WTC11 (cell line): ENCODE measurements around the gene RETN.

Source experiments
- KAT7 ChIP-seq: sonication (generic); formaldehyde crosslinking; IDR thresholded peaks from 2 replicates; pipeline ENCODE4 v1.8.1; 2023; ENCODE audit warnings: missing genetic modification reagents, mild to moderate bottlenecking, borderline replicate concordance
- RELA ChIP-seq: sonication (generic); formaldehyde crosslinking; IDR thresholded peaks from 2 replicates; pipeline ENCODE4 v1.8.1; 2022; ENCODE audit warnings: missing genetic modification reagents, mild to moderate bottlenecking, borderline replicate concordance
- ZMAT4 ChIP-seq: fragments of 250-450 bp; sonication (Bioruptor Pico); IDR thresholded peaks from 2 replicates; pipeline ENCODE4 v1.9.0; 2021; ENCODE audit warnings: mild to moderate bottlenecking
- TF ChIP-seq, protein P1 (sequence below): fragments of 200-600 bp; IDR thresholded peaks from 2 replicates; pipeline ENCODE4 v1.8.0; 2022; ENCODE audit warnings: antibody characterized with exemption

- TF ChIP-seq ZMAT4 (CRISPR knock-in tag) (no peak), KAT7 (no peak), RELA (CRISPR knock-in tag) (no peak)
- TF ChIP-seq, protein P1, sequence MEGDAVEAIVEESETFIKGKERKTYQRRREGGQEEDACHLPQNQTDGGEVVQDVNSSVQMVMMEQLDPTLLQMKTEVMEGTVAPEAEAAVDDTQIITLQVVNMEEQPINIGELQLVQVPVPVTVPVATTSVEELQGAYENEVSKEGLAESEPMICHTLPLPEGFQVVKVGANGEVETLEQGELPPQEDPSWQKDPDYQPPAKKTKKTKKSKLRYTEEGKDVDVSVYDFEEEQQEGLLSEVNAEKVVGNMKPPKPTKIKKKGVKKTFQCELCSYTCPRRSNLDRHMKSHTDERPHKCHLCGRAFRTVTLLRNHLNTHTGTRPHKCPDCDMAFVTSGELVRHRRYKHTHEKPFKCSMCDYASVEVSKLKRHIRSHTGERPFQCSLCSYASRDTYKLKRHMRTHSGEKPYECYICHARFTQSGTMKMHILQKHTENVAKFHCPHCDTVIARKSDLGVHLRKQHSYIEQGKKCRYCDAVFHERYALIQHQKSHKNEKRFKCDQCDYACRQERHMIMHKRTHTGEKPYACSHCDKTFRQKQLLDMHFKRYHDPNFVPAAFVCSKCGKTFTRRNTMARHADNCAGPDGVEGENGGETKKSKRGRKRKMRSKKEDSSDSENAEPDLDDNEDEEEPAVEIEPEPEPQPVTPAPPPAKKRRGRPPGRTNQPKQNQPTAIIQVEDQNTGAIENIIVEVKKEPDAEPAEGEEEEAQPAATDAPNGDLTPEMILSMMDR, result no peak
Observed at GRCh38 chr19:7679771-7680605, 11.1 kb downstream of the RETN start.
